OCI-LY1 (cell line): ENCODE results near the gene WNT11.

Source experiments
- H2AFZ ChIP-seq: fragments of 200-600 bp; sonication (generic), shearing (Covaris generic); 2 replicates; pipeline ENCODE4 v1.6.0; 2014; ENCODE audit warnings: antibody characterized with exemption, mild to moderate bottlenecking, low read length
- H3F3A ChIP-seq: fragments of 200-600 bp; sonication (generic), shearing (Covaris generic); 2 replicates; pipeline ENCODE4 v1.6.0; 2014; ENCODE audit warnings: mild to moderate bottlenecking, antibody characterized with exemption, low read length, moderate library complexity; ENCODE audit not compliant: insufficient read depth
- H3K27ac ChIP-seq: fragments of 200-600 bp; sonication (generic); 2 replicates; pipeline ENCODE4 v1.5.1; 2014; ENCODE audit warnings: low read length, mixed run types, mild to moderate bottlenecking, low read depth; ENCODE audit not compliant: poor library complexity, severe bottlenecking
- H3K27me3 ChIP-seq: fragments of 200-600 bp; sonication (generic); 2 replicates; pipeline ENCODE4 v1.6.0; 2014; ENCODE audit warnings: antibody characterized with exemption, mild to moderate bottlenecking, low read length, moderate library complexity; ENCODE audit not compliant: insufficient read depth
- H3K36me3 ChIP-seq: fragments of 200-600 bp; sonication (generic); 2 replicates; pipeline ENCODE4 v1.6.1; 2014; ENCODE audit warnings: mild to moderate bottlenecking, antibody characterized with exemption, low read length, moderate library complexity, mixed read lengths; ENCODE audit not compliant: insufficient read depth
- H3K4me1 ChIP-seq: fragments of 200-600 bp; sonication (generic); 2 replicates; pipeline ENCODE4 v1.5.1; 2014; ENCODE audit warnings: mild to moderate bottlenecking, low read length, moderate library complexity; ENCODE audit not compliant: insufficient read depth, severe bottlenecking
- H3K4me2 ChIP-seq: fragments of 200-600 bp; sonication (generic), shearing (Covaris generic); 2 replicates; pipeline ENCODE4 v1.6.1; 2014; ENCODE audit warnings: low read length
- H3K4me3 ChIP-seq: fragments of 200-600 bp; sonication (generic); 2 replicates; pipeline ENCODE4 v1.5.1; 2014; ENCODE audit warnings: low read length, low read depth, mild to moderate bottlenecking, mixed read lengths; ENCODE audit not compliant: poor library complexity, severe bottlenecking
- H3K79me2 ChIP-seq: fragments of 200-600 bp; shearing (Covaris generic); 2 replicates; pipeline ENCODE4 v1.6.1; 2016; ENCODE audit warnings: mixed run types, low read length, mixed read lengths; ENCODE audit not compliant: insufficient read depth
- H3K9ac ChIP-seq: fragments of 200-600 bp; sonication (generic), shearing (Covaris generic); 2 replicates; pipeline ENCODE4 v1.6.1; 2014; ENCODE audit warnings: mild to moderate bottlenecking, low read length, mixed read lengths
- H3K9me2 ChIP-seq: fragments of 200-600 bp; sonication (generic), shearing (Covaris generic); 2 replicates; pipeline ENCODE4 v1.6.1; 2014; ENCODE audit warnings: low read depth, mild to moderate bottlenecking, low read length, mixed read lengths
- H3K9me3 ChIP-seq: fragments of 200-600 bp; shearing (Covaris generic); 2 replicates; pipeline ENCODE4 v1.6.1; 2014; ENCODE audit warnings: low read length, mixed read lengths
- H4K20me1 ChIP-seq: fragments of 200-600 bp; sonication (generic), shearing (Covaris generic); 2 replicates; pipeline ENCODE4 v1.6.0; 2016; ENCODE audit warnings: mild to moderate bottlenecking, low read length; ENCODE audit not compliant: insufficient read depth
- CTCF ChIP-seq: fragments of 200-600 bp; sonication (generic), shearing (Covaris generic); IDR thresholded peaks from 2 replicates; pipeline ENCODE4 v1.5.1; 2017; ENCODE audit warnings: mild to moderate bottlenecking, antibody characterized with exemption, low read length, moderate library complexity, mixed read lengths
- EZH2 ChIP-seq: fragments of 200-600 bp; sonication (generic), shearing (Covaris generic); IDR thresholded peaks from 2 replicates; pipeline ENCODE4 v1.8.0; 2017; ENCODE audit warnings: borderline replicate concordance, mixed run types, mild to moderate bottlenecking, antibody characterized with exemption, low read length, moderate library complexity, mixed read lengths

Gene WNT11

DNA sequence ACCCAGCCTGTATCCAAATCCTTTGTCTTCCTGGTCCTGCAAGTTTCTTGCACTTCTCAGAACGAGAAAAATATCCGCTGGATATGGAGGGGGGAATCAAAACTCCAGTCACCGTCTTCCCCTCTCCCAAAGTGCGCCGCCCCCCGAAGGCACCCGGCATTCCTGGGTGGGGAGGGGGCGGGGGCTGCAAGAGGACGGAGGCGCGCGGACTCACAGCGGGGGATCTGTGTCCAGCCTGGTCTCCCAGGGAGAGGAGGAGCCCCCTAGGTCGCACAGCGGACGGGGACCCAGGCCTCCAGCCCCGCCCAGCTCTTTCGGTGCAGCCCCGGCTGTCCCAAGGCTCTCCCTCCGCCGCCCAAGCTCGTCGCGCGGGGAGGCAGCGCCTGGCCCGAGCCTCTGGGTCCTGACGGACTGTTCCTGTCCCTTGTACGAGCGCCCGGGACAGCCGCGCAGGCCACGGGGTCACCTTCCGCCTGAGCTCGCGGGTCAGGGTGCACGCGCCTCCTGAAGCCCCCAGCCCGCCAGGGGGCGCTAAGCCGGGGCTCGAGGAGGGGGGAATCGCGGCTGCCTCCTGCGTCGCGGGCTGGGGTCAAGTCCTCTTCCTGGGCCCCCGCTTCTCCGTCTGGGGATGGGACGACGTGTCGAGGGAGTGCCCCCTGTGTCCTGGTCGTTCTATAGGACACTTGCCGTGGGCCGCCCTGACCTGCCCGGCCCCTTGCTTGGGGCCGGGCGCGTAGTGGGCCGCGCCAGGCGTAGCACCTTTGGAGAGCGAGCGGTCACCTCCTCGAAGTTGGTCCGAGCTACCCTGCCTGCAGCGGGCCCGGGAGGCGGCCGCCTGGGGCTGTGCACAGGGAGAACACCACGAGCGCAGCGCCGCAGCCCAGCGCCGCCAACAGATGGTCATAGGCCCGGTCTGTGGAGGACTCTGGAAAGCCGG lies 2.4 kb upstream of the WNT11 start:
- peaks cover 35% of the 10 kb centered on the region for H3K4me1 ChIP-seq

GRCh38 chr11:76207642-76208401 lies 1.5 kb upstream of the WNT11 start:
- H3K9ac ChIP-seq: peak overlapping the region; percentile 33; the same call in 1 of the 2 replicates
- H3K36me3 ChIP-seq: no peaks in the 10 kb centered on the region
- H3K27ac ChIP-seq: no peak overlapping the region

More for the DNA sequence above, 2.4 kb upstream of the WNT11 start:
- Histone ChIP-seq H3K9me2 (no peaks in the 10 kb centered on the region), H3K36me3 (no peaks in the 10 kb centered on the region), H3K4me3 (peak overlapping the region; percentile 63), H3K9me3 (no peaks in the 10 kb centered on the region), H3K27me3 (peaks cover 16% of the 10 kb centered on the region; the same call in 1 of the 2 replicates), H3K9ac (peak overlapping the region; percentile 33), H3K4me2 (peak overlapping the region; percentile 60), H2AFZ (no peak overlapping the region), H3K27ac (no peak overlapping the region), H3K79me2 (no peaks in the 10 kb centered on the region), H4K20me1 (no peaks in the 10 kb centered on the region), H3F3A (no peaks in the 10 kb centered on the region)
- TF ChIP-seq CTCF (peak; percentile 89), EZH2 (no peak)

GRCh38 chr11:76206077-76206326 lies 300 bp downstream of the WNT11 start:
- Histone ChIP-seq H3K9me3 (no peaks in the 10 kb centered on the region), H3K9ac (no peak overlapping the region), H3K27me3 (peaks cover 13% of the 10 kb centered on the region), H4K20me1 (no peaks in the 10 kb centered on the region), H3K27ac (no peak overlapping the region), H2AFZ (no peak overlapping the region), H3K4me1 (peaks cover 35% of the 10 kb centered on the region), H3F3A (no peaks in the 10 kb centered on the region), H3K79me2 (no peaks in the 10 kb centered on the region), H3K9me2 (no peaks in the 10 kb centered on the region), H3K36me3 (no peaks in the 10 kb centered on the region), H3K4me2 (peak overlapping the region; percentile 60), H3K4me3 (peak overlapping the region; percentile 63)
- TF ChIP-seq CTCF: no peak
- no peak for TF ChIP-seq EZH2

More at GRCh38 chr11:76207642-76208401, 1.5 kb upstream of the WNT11 start:
- Histone ChIP-seq H3K9me3 (no peaks in the 10 kb centered on the region), H3K4me2 (peak overlapping the region; percentile 60), H3K9me2 (no peaks in the 10 kb centered on the region), H3K4me3 (peak overlapping the region; percentile 63), H3K4me1 (peaks cover 35% of the 10 kb centered on the region), H3K79me2 (no peaks in the 10 kb centered on the region), H3K27me3 (peaks cover 16% of the 10 kb centered on the region), H2AFZ (no peak overlapping the region), H4K20me1 (no peaks in the 10 kb centered on the region), H3F3A (no peaks in the 10 kb centered on the region)
- TF ChIP-seq CTCF (peak; percentile 80), EZH2 (no peak; the same call in 1 of the 2 replicates)
